NCI-H2196 (cell line): ENCODE results near the gene ADGRG7.
A peak's percentile ranks its signal among the peaks of the same experiment; 100 is the strongest.
"Not testable (repeated sequence)": the region's sequence is repeated elsewhere in the genome, so short reads cannot be mapped to it uniquely, and the experiment has no call there.

Experiments used
- DNase-seq: peaks from one replicate; lab custom pipeline; 2025; ENCODE audit not compliant: unreplicated experiment; lab: John Stamatoyannopoulos, UW

The ADGRG7 gene

DNA sequence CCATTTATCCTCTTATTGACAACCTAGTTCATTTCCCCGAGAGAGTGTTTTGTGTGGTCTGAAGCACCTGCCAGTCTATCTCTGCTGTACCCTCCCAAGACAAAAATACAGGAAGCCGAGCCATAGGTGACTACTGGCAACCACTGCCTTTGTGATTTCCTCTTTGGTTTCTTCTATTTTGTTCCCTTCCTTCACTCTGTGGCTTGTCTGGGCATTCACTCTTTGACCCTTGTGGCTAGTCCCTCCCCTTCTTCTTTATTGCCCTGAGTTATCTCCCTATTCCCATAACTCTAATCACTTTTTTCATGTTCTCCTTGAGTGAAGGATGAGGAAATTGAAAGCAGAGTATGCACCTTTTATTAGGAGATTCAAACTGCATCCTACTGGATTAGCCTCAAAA is at the start of gene ADGRG7:
ADGRG7 (plus strand) TSS at position 297 of the 400 bp plus-strand sequence. CDS start 256 bp downstream, outside the sequence.
- no peak for DNase-seq

DNA sequence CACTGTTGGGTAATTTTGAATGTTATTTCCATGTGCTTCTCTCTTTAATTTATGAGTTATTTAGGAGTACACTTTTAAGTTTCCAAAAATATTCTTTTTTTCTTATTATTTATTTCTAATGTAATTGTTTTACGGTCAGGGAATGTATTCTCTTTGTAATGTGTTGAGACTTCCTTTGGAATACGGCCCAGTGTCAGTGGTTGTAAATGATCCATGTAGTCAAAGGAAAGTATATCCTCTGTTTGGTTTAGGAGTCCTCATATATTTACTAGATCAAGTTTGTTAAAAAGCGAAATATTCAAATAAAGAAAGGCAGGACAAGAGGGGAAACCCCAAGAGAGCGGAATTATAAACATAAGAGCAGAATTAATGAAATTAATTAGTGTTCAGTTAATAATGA is 49.0 kb upstream of the ADGRG7 start:
- no peak for DNase-seq

DNA sequence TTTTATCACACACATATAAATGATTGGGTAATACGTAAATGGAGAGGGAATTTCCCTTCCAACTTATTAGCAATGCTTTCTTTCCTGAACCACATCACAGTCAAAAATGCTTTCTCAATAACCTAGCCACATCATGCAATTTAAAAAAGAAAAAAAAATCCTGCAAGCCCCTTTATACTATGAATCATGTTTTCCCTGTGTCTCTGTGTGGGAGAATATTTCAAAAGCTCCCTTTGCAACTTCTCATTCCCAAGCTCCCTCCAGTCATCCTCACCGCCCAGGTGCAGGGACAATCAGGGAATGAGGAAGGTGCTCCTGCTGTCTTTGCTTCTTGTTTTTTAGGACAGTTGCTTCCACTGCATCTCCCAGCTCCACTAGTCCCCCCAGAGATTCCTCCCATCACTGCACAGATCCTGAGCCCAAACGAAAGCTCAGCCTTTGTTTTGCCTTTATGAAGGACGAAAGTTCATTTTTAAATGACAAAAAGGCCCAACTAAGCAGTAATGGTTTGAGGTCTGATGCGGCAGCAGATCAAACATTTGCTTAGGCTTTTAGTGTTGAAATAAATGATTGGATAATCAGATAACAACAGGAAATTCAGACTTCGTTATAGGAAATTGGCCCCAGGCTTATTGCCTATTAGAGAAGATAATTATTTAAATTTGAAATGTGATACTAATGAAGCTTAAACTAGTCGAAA is 47.8 kb upstream of the ADGRG7 start:
- DNase-seq, result no peak

DNA sequence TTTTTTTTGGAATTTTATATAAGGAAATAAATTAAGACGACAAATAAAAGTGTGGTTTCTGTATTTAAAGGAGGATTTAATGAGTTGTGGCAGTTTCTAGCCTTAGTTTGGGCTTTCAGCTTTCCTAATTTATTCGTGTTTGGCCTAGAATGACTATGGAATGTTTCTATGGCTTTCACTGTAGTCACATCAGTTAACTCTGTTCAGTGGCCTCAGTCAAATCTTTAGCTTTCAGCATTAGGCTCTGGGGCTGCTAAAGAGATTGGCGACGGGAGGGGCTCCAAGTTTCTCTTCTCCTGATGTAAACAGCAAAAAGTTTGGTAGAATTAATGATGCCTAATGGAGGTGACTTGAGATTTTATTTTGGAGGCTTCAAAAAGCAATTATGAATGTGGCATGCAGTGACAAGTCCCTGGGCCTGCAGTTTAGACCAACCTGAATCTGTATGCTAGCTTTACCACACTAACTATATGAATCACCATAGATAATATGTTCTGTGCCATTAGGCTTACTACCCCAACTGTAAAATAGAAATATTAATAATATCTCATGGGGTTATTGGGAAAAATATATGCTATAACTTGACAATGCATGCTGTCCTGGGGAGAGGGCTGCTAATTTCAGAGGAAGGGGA is 47.1 kb upstream of the ADGRG7 start:
- no peak for DNase-seq

GRCh38 chr3:100563228-100563627 is 46.2 kb upstream of the ADGRG7 start:
- no peak for DNase-seq

- DNase-seq, result no peak
Measured at GRCh38 chr3:100563652-100564211, 45.7 kb upstream of the ADGRG7 start.

DNA sequence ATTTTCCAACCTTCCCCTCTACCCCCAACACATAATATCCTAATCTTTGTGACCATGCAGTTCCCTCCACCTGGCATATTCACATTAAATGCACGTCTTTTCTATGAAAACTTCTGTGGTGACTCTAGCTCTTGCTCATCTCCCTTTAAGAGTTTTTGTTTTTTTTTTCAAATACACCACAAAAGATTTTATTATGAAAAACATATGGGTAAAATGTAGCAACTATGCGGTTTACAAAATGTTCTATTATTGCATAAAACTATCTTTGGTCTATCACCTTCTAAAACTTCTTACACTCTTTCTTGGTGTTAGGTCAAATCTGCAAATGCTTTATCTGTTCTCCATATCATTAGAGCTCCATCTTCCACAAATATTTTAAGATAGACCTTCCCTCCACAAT is 38.6 kb upstream of the ADGRG7 start:
- DNase-seq, result no peak

DNA sequence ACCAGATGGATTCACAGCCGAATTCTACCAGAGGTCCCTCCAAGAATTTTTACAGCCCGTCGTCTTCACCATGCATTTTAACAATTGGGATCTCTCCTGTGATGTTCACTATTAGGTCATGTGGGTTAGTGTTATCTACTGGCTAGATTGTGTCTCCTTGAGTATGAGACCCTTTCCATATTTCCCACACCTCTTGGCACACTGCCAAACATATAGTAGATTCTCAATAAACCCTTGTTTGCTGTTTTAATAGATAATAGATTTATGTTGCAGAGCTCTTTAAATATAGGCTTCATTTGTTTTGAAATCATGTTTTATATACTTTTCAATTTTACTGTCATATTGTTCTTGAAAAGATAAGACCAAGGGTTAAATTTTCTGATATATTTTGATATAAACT is 34.9 kb upstream of the ADGRG7 start:
- DNase-seq, result no peak

- DNase-seq, result no peak
Measured at GRCh38 chr3:100575704-100576103, 33.7 kb upstream of the ADGRG7 start.

GRCh38 chr3:100577382-100578008 is 31.9 kb upstream of the ADGRG7 start:
- DNase-seq, result no peak

GRCh38 chr3:100578646-100579045 is 30.8 kb upstream of the ADGRG7 start:
- DNase-seq, result no peak

GRCh38 chr3:100580147-100580546 is 29.3 kb upstream of the ADGRG7 start:
- DNase-seq, result no peak

DNA sequence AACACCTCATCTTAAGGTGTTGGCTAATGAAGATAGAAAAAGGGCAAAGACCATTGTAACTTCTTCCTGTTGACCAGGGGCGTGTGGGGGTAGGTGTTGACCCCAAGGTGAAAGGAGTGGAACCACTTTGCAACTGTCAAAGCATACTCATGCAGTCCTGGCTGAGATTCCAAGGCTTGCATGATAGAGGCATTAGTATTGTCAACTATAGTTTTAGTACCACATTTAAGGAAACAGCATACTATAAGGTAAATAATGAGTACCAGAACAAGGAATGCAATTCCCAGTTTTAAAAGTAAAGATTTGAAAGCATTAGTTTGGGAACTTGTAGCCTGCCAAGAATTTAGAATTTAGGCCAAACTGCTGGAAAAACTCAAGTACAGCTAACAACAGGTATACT is 27.8 kb upstream of the ADGRG7 start:
- no peak for DNase-seq

DNA sequence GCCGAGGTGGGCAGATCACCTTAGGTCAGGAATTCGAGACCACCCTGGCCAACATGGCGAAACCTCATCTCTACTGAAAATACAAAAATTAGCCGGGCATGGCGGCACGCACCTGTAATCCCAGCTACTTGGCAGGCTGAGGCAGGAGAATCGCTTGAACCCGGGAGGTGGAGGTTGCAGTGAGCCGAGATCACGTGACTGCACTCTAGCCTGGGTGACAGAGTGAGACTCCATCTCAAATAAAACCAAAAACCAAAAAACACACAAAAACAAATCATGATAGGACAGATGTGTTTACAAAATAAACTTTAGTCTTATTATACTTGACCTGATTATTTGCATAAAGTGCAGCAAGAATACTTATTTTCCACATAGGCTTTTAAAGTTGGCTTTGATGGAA is 27.2 kb upstream of the ADGRG7 start:
- not testable (repeated sequence) for DNase-seq

GRCh38 chr3:100584101-100584660 is 25.2 kb upstream of the ADGRG7 start:
- DNase-seq, result no peak

DNA sequence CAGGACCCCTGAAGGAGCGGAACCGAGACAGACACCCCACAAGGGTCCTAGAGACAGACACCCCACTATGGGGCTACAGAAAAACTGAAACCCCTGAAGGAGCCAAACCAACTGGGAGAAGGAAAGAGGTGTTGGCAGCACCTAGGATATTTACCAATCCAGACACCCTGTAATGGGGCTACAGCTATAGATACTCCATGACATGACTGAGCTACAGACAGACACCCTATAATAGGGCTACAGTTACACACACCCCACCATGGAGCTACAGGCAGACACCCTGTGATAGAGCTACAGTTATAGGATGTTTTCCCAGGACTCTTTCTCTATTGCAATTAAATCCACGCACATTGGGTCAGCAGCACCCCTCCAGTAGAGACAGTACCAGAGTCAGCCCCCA is 22.6 kb upstream of the ADGRG7 start:
- no peak for DNase-seq

- no peak for DNase-seq
Measured at GRCh38 chr3:100588251-100588650, 21.1 kb upstream of the ADGRG7 start.

GRCh38 chr3:100590114-100590839 is 19.1 kb upstream of the ADGRG7 start:
- DNase-seq, result peak; percentile 83

GRCh38 chr3:100590840-100591147 is 18.6 kb upstream of the ADGRG7 start:
- DNase-seq, result no peak

DNA sequence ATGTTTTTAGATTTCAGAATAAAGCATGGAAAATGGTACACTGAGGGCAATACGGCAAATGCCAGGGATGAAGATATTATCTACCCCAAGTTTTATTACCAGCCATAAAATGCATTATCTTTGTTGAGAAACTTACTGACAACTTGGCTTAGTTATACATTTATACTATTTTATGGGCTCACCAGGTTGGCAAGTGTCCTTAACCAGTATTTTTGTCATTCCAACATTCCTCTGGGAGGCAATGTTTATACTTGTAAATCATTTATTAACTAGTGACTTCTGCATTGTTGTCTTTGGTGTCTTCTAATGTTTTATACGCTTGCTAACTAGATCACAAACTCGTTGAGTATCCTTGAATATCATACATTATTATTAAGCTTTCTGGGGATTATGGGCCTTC is 18.0 kb upstream of the ADGRG7 start:
- DNase-seq, result no peak
